HUES48 (cell line): ENCODE measurements around the gene GATAD2A.

Experiments
- H3K27ac ChIP-seq: one replicate; pipeline ENCODE4 v1.7.0; 2013; ENCODE audit warnings: low read depth, low read length, inconsistent platforms
- H3K27me3 ChIP-seq: 2 replicates; pipeline ENCODE4 v1.6.1; 2013; ENCODE audit warnings: mild to moderate bottlenecking, low read length; ENCODE audit not compliant: control insufficient read depth, insufficient read depth
- H3K36me3 ChIP-seq: 2 replicates; pipeline ENCODE4 v1.6.1; 2013; ENCODE audit warnings: low read length; ENCODE audit not compliant: control insufficient read depth, insufficient read depth
- H3K4me1 ChIP-seq: 2 replicates; pipeline ENCODE4 v1.6.1; 2013; ENCODE audit warnings: mild to moderate bottlenecking, low read length; ENCODE audit not compliant: control insufficient read depth, insufficient read depth
- H3K4me3 ChIP-seq: 2 replicates; pipeline ENCODE4 v1.5.1; 2013; ENCODE audit warnings: mild to moderate bottlenecking, low read depth, low read length
- H3K9ac ChIP-seq: 2 replicates; pipeline ENCODE4 v1.6.1; 2013; ENCODE audit warnings: mild to moderate bottlenecking, low read depth, low read length, moderate library complexity
- H3K9me3 ChIP-seq: 2 replicates; pipeline ENCODE4 v1.6.1; 2013; ENCODE audit warnings: low read length; ENCODE audit not compliant: control insufficient read depth, insufficient read depth

The GATAD2A gene

DNA sequence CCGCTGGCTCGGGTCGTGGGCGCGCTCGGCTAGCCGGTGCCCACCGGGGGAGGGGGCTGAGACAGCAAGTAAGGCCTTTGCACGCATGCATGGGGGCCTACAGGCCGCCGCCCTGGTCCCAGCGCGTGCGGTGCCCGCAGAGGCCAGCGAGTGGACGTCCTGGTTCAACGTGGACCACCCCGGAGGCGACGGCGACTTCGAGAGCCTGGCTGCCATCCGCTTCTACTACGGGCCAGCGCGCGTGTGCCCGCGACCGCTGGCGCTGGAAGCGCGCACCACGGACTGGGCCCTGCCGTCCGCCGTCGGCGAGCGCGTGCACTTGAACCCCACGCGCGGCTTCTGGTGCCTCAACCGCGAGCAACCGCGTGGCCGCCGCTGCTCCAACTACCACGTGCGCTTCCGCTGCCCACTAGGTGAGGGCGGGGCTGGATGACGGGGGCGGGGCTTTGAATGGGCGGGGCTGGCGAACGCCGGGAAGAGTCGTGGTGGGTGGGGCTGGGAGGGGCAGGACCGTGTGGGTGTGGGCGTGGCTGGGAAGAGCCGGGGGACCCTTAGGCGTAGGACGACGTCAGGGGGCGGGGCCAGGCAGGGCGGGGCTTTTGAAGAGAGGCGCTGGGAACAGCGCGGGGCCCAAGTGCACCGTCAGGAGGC is 134.7 kb downstream of the GATAD2A start:
- no peak overlapping the region for H3K9ac ChIP-seq
- peak overlapping the region; percentile 60 for H3K4me3 ChIP-seq
- H3K36me3 ChIP-seq: no peaks in the 10 kb centered on the region
- H3K4me1 ChIP-seq: no peaks in the 10 kb centered on the region
- H3K27ac ChIP-seq: no peak overlapping the region
- H3K27me3 ChIP-seq: peaks cover 27% of the 10 kb centered on the region
- no peaks in the 10 kb centered on the region for H3K9me3 ChIP-seq

DNA sequence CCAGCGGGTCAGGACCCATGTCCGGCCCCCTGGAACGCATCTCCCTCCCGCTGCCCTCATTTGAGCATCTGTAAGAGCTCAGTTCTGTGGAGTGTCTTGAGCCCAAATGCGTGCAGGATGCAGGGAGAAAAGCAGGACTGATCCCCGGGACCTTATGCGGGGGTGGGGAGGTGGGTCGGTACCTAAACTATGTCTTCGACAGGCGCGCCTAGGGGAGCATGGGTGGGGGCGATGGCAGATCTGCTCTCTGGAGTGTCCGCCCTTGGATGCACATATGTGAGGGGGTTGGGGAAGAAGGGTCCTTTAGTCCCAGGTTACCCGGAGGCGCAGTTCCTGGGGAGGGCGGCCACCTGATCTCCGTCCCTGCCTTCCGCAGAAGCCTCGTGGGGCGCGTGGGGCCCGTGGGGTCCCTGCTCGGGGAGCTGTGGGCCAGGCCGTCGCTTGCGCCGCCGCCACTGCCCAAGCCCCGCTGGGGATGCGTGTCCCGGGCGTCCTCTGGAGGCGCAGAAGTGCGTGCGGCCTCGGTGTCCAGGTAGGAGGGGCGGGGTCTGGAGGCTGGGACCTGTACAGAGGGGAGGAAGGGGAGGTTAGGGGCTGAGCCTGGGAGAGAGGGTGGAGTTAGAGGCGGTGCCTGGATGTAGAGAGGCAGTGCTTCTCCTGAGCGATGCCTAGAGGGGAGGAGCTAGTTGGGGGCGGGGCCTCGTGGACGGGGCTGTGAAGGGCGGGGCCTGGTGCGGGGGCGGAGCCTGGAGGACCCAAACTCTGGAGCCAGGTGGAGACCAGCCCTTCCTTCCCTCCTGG is 135.4 kb downstream of the GATAD2A start:
- H3K9ac ChIP-seq: no peak overlapping the region
- H3K27me3 ChIP-seq: peaks cover 27% of the 10 kb centered on the region
- H3K4me3 ChIP-seq: peak overlapping the region; percentile 60
- no peaks in the 10 kb centered on the region for H3K36me3 ChIP-seq
- H3K4me1 ChIP-seq: no peaks in the 10 kb centered on the region
- no peak overlapping the region for H3K27ac ChIP-seq
- no peaks in the 10 kb centered on the region for H3K9me3 ChIP-seq

GRCh38 chr19:19541616-19542015 is 136.1 kb downstream of the GATAD2A start:
- Histone ChIP-seq H3K27ac (no peak overlapping the region), H3K9me3 (no peaks in the 10 kb centered on the region), H3K4me1 (no peaks in the 10 kb centered on the region)

DNA sequence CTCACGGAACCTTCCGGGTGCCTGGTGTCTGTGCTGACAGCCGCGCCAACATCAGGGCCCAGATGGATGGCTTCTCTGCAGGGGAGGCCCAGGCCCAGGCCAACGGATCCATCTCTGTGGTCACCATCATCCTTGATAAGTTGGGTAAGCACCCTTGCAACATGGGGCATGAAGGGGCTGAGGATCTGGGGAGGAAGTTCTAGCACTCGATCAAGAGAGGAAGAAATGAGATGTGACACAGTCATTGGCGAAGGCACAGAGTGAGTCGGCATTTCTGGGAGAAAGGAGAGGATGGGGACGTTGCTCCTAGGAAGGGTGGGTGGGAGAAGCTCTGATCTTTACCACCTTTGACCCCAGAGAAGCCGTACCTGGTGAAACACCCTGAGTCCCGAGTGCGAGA is 137.0 kb downstream of the GATAD2A start:
- Histone ChIP-seq H3K4me1 (no peaks in the 10 kb centered on the region), H3K9ac (no peak overlapping the region)

More at GRCh38 chr19:19541616-19542015, 136.1 kb downstream of the GATAD2A start:
- peaks cover 27% of the 10 kb centered on the region for H3K27me3 ChIP-seq
- no peak overlapping the region for H3K9ac ChIP-seq
- no peaks in the 10 kb centered on the region for H3K36me3 ChIP-seq
- H3K4me3 ChIP-seq: no peak overlapping the region

DNA sequence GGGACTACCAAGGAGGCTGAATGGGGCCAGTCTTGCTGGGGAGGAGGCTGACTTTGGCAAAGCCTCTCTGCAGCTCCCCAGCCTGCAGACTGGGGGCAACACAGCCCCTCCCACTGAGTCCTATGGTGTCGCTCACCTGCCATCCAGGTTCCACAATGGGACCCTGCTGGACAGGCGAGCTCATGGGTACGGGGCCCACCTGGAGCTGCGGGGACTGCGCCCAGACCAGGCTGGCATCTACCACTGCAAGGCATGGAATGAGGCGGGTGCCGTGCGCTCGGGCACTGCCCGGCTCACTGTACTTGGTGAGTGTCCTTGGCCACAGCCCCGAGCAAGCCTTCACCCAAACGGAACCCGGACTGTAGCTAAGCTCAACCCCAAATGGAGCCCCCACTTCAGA is 137.6 kb downstream of the GATAD2A start:
- Histone ChIP-seq H3K9me3 (no peaks in the 10 kb centered on the region), H3K9ac (no peak overlapping the region), H3K4me1 (no peaks in the 10 kb centered on the region), H3K36me3 (no peaks in the 10 kb centered on the region), H3K4me3 (no peak overlapping the region), H3K27me3 (peaks cover 24% of the 10 kb centered on the region), H3K27ac (no peak overlapping the region)

More for the DNA sequence above, 137.0 kb downstream of the GATAD2A start:
- Histone ChIP-seq H3K27me3 (peaks cover 27% of the 10 kb centered on the region), H3K9me3 (no peaks in the 10 kb centered on the region), H3K36me3 (no peaks in the 10 kb centered on the region), H3K4me3 (no peak overlapping the region), H3K27ac (no peak overlapping the region)

DNA sequence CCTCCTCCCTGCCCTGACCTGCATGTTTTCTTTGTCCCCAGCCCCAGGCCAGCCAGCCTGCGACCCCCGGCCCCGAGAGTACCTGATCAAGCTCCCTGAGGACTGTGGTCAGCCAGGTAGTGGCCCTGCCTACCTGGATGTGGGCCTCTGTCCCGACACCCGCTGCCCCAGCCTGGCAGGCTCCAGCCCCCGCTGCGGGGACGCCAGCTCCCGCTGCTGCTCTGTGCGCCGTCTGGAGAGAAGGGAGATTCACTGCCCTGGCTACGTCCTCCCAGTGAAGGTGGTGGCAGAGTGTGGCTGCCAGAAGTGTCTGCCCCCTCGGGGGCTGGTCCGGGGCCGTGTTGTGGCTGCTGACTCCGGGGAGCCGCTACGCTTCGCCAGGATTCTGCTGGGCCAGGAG is 138.2 kb downstream of the GATAD2A start:
- Histone ChIP-seq H3K4me3 (no peak overlapping the region), H3K4me1 (no peaks in the 10 kb centered on the region), H3K9me3 (no peaks in the 10 kb centered on the region), H3K36me3 (no peaks in the 10 kb centered on the region), H3K9ac (no peak overlapping the region), H3K27ac (no peak overlapping the region), H3K27me3 (peaks cover 19% of the 10 kb centered on the region)

- Histone ChIP-seq H3K4me3 (no peak overlapping the region), H3K27ac (no peak overlapping the region), H3K9ac (no peak overlapping the region), H3K36me3 (no peaks in the 10 kb centered on the region), H3K27me3 (peaks cover 13% of the 10 kb centered on the region), H3K4me1 (no peaks in the 10 kb centered on the region), H3K9me3 (no peaks in the 10 kb centered on the region)
These were observed 138.9 kb downstream of the GATAD2A start for GRCh38 chr19:19544257-19544953.

GRCh38 chr19:19544954-19545591 is 139.6 kb downstream of the GATAD2A start:
- no peak overlapping the region for H3K27ac ChIP-seq
- H3K4me3 ChIP-seq: no peak overlapping the region
- H3K27me3 ChIP-seq: peaks cover 6% of the 10 kb centered on the region
- H3K9ac ChIP-seq: no peak overlapping the region
- H3K36me3 ChIP-seq: no peaks in the 10 kb centered on the region
- no peaks in the 10 kb centered on the region for H3K9me3 ChIP-seq
- no peaks in the 10 kb centered on the region for H3K4me1 ChIP-seq

GRCh38 chr19:19545707-19546106 is 140.2 kb downstream of the GATAD2A start:
- Histone ChIP-seq H3K4me1 (no peaks in the 10 kb centered on the region), H3K9ac (no peak overlapping the region), H3K27me3 (peaks cover 2% of the 10 kb centered on the region; the same call in 1 of the 2 replicates), H3K27ac (no peak overlapping the region), H3K36me3 (no peaks in the 10 kb centered on the region), H3K9me3 (no peaks in the 10 kb centered on the region), H3K4me3 (no peak overlapping the region)

- Histone ChIP-seq H3K4me3 (no peak overlapping the region), H3K4me1 (no peaks in the 10 kb centered on the region), H3K9ac (no peak overlapping the region)
These were observed 141.3 kb downstream of the GATAD2A start for GRCh38 chr19:19546751-19547162.

More at GRCh38 chr19:19546751-19547162, 141.3 kb downstream of the GATAD2A start:
- Histone ChIP-seq H3K9me3 (no peaks in the 10 kb centered on the region), H3K27me3 (no peaks in the 10 kb centered on the region), H3K27ac (no peak overlapping the region), H3K36me3 (no peaks in the 10 kb centered on the region)
